Measurements from ENCODE around the gene EPN1.

The EPN1 gene

GRCh38 chr19:55680339-55681130 lies 5.5 kb downstream of the EPN1 start:
- DNase-seq = no peak

GRCh38 chr19:55681131-55682092 lies 6.4 kb downstream of the EPN1 start:
- no peak for DNase-seq

GRCh38 chr19:55683449-55684261 lies 8.6 kb downstream of the EPN1 start:
- no peak for DNase-seq

DNA sequence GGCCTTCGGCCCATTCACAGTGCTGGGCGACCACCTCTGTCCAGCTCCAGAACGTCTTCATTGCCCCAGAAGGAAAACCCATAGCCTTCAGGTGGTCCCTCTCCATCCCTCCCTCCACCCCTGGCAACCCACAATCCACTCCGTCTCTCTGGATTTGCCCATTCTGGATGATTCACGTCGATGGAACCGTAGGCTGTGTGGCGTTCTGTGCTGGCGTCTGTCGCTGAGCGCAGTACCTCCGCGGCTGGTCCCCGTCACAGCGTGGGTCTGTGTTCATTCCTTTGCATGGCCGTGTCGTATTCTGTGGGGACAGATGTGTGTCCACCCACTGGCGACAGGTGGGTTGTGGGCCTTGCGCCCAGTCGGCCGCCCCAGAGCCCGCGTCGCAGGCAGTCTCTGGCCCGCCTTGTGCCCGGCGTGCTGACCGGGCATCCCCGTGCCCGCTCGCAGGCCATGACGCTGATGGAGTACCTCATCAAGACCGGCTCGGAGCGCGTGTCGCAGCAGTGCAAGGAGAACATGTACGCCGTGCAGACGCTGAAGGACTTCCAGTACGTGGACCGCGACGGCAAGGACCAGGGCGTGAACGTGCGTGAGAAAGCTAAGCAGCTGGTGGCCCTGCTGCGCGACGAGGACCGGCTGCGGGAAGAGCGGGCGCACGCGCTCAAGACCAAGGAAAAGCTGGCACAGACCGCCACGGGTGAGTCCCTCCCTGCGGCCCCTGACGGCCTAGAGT lies 10.1 kb downstream of the EPN1 start:
- DNase-seq = no peak

- no peak for DNase-seq
Observed at GRCh38 chr19:55685776-55686175, 10.8 kb downstream of the EPN1 start.

- no peak for DNase-seq
Observed at GRCh38 chr19:55686311-55687050, 11.5 kb downstream of the EPN1 start.

- DNase-seq = no peak
Observed at GRCh38 chr19:55687281-55688201, 12.5 kb downstream of the EPN1 start.

- no peak for DNase-seq
Observed at GRCh38 chr19:55688422-55689218, 13.6 kb downstream of the EPN1 start.

- DNase-seq = no peak
Observed at GRCh38 chr19:55689411-55690108, 14.5 kb downstream of the EPN1 start.

DNA sequence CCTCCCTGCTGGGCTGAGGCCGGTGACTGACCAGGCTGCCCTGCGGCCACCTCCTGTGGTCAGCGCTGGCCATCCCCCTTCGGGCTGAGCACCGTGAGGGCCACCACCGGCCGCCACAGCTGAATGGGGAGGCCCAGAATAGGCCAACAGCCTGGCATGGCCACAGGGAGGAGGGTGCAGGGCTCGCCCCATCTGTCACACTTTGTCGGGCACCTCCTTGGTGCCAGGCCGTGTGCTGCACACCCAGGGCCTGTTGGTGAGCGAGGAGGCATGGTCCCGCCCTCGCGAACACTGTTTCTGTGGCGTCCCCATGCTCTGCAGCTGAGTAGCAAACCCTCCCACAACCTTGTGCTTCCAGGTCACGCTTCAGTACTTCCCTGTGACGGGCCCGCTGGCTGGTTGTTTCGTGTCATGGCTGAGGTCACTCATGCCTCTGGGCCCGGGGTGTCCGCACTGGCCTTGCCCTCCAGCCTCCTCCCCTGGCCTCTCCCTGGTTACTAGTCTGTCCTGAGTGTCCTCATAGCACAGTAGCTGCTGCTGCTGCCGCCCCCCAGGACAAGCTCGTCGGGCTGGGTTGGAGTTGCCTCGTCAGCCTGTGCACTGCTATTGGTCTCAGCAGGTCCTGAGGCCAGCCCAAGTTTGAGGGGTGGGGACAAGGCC lies 15.2 kb downstream of the EPN1 start:
- DNase-seq = no peak

- no peak for DNase-seq
Observed at GRCh38 chr19:55690769-55691545, 15.9 kb downstream of the EPN1 start.

DNA sequence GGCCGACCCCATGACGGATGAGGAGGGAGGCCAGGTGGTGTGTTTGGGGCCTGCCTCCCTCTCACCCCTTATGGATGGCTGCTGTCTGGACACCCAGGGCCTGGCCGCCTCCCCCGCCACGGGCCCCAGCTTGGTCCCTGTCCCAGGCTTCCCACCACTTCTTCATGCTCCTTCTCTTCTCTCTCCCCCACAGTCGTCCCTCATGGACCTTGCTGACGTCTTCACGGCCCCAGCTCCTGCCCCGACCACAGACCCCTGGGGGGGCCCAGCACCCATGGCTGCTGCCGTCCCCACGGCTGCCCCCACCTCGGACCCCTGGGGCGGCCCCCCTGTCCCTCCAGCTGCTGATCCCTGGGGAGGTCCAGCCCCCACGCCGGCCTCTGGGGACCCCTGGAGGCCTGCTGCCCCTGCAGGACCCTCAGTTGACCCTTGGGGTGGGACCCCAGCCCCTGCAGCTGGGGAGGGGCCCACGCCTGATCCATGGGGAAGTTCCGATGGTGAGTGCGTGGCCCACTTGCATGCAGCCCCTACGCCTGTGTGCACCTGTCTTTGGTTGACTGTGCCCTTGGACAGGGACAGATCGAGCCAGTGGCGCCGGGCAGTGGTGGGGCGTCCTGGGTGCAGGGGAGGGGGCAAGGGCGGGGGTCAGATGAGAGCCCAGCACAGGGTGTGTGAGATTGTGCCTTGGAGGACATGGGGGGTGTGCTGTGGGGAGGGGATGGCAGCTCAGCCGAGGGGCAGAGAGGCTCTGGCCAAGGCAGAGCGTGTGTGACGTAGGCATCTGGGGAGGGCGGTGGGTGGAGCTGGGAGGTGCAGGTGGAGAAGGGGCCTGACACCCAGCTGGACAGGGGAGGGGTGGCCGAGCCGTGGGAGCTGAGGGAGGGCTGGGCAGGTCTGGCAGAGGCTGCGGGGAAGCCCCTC lies 16.8 kb downstream of the EPN1 start:
- no peak for DNase-seq

DNA sequence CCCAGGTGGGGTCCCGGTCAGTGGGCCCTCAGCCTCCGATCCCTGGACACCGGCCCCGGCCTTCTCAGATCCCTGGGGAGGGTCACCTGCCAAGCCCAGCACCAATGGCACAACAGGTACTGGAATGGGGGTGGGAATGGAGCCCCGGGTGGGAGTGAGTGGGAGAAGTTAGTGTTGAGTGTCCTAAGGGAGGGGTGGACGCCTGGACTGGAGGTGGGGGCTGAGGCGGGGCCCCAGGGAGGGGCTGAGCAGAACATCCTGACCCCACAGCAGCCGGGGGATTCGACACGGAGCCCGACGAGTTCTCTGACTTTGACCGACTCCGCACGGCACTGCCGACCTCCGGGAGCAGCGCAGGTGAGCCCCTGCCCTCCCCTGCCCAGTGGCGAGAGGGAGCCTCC lies 17.7 kb downstream of the EPN1 start:
- no peak for DNase-seq

- no peak for DNase-seq
Observed at GRCh38 chr19:55693336-55693974, 18.4 kb downstream of the EPN1 start.

DNA sequence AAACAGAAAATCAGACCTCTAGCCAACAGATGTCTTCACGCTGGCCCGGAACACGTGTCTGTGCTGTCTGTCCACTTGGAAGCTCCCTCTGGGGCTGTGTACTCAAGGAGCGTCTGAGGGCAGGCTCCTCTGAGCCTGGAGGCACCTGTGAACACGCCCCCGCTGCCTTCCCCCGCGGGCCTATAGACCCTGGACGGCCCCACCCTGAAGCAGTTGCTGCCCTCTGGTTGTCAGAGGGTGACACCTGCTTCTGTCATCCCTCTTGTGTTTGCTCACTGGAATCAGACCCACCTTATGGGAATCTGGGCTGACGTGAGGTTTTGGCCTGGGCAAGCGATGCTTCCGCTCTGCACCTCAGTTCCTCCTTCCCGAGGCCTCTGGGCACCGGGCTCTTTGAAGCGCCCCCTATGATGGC lies 19.2 kb downstream of the EPN1 start:
- no peak for DNase-seq

Measured in NK-92 treated with Interleukin-12 subunit alpha and Interleukin-12 subunit beta, amount 100 ng/mL, for 24 hours (cell line).